ENCODE data around the gene TRABD2B.

GRCh38 chr1:47764461-47765046 lies 232.6 kb downstream of the TRABD2B start:
- TF ChIP-seq, protein P1, sequence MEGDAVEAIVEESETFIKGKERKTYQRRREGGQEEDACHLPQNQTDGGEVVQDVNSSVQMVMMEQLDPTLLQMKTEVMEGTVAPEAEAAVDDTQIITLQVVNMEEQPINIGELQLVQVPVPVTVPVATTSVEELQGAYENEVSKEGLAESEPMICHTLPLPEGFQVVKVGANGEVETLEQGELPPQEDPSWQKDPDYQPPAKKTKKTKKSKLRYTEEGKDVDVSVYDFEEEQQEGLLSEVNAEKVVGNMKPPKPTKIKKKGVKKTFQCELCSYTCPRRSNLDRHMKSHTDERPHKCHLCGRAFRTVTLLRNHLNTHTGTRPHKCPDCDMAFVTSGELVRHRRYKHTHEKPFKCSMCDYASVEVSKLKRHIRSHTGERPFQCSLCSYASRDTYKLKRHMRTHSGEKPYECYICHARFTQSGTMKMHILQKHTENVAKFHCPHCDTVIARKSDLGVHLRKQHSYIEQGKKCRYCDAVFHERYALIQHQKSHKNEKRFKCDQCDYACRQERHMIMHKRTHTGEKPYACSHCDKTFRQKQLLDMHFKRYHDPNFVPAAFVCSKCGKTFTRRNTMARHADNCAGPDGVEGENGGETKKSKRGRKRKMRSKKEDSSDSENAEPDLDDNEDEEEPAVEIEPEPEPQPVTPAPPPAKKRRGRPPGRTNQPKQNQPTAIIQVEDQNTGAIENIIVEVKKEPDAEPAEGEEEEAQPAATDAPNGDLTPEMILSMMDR (IDR thresholded peaks at IDR 0.05): no peak
- no peak for TF ChIP-seq ZFX (IDR thresholded peaks at IDR 0.05; ENCODE audit: borderline replicate concordance)
